DOHH2 (cell line): Measurements from ENCODE around the gene RNF149.

Experiments
- CTCF ChIP-seq: fragments of 200-600 bp; sonication (generic); IDR thresholded peaks from one replicate; pipeline ENCODE4 v1.5.1; 2014; ENCODE audit warnings: antibody characterized with exemption, mild to moderate bottlenecking, low read depth, low read length; ENCODE audit not compliant: poor library complexity, severe bottlenecking
- EZH2phosphoT487 ChIP-seq: fragments of 200-600 bp; sonication (generic); IDR thresholded peaks from 2 replicates; pipeline ENCODE4 v1.6.1; 2017; ENCODE audit warnings: borderline replicate concordance, mild to moderate bottlenecking, antibody characterized with exemption, low read length, moderate library complexity, mixed read lengths

- TF ChIP-seq CTCF (no peak), EZH2phosphoT487 (no peak)
Observed at GRCh38 chr2:101281482-101281881, 27.0 kb downstream of the RNF149 start.
